Neural cell (in vitro differentiated cells): ENCODE measurements around the gene OLIG1.

ENCODE experiments used
- CTCF ChIP-seq: fragments of 450-650 bp; IDR thresholded peaks from 2 replicates; pipeline ENCODE4 v1.5.1; 2014; ENCODE audit warnings: antibody characterized with exemption, mild to moderate bottlenecking, moderate library complexity; ENCODE audit not compliant: poor library complexity, severe bottlenecking
- POLR2AphosphoS5 ChIP-seq: IDR thresholded peaks from 2 replicates; pipeline ENCODE4 v1.6.1; 2012
- TAF1 ChIP-seq: IDR thresholded peaks from 2 replicates; pipeline ENCODE4 v1.6.1; 2012; ENCODE audit warnings: low read depth

GRCh38 chr21:33063375-33063883, 6.5 kb upstream of the OLIG1 start:
- TF ChIP-seq POLR2AphosphoS5 (no peak), TAF1 (no peak), CTCF (no peak)
